ENCODE data around the gene IL27RA. TPM values are rescaled to one million over a fixed set of nuclear protein-coding genes. Genes with fewer than 3 reads are reported as not detected.

IL27RA gene
- total RNA-seq, 5 donors from 2014 or later (not counting 1 experiment from before 2014, with no cell fraction given) = 44.2 to 82.4 (median 66.5) TPM

Other genes starting within 250 kb of the IL27RA start
- 1 to 10 TPM; 5.4 to 9.8 (median 9.0) TPM for gene ZSWIM4, start 236.3 kb upstream of the IL27RA start, total RNA-seq
- 1 to 10 TPM in 3 of 5 donors, under 1 TPM in 1, not detected in 1; 0.85 to 2.3 (median 1.5) TPM for gene NANOS3, start 154.6 kb upstream of the IL27RA start, total RNA-seq
- 1 to 10 TPM; 1.3 to 3.6 (median 1.7) TPM for gene BRME1, start 125.6 kb upstream of the IL27RA start, total RNA-seq
- gene CC2D1A, start 125.6 kb upstream of the IL27RA start, total RNA-seq = 10 to 100 TPM; 25.9 to 41.3 (median 37.4) TPM
- under 1 TPM in 1 of 5 donors, not detected in 4; 0.09 TPM for gene PODNL1, start 93.3 kb upstream of the IL27RA start, total RNA-seq
- 100 to 1,000 TPM in 3 of 5 donors, 10 to 100 TPM in 2; 67.3 to 118 (median 110) TPM for gene DCAF15, start 79.3 kb upstream of the IL27RA start, total RNA-seq
- gene RFX1, start 25.4 kb upstream of the IL27RA start, total RNA-seq = 10 to 100 TPM; 18.4 to 27.1 (median 23.1) TPM
- gene RLN3, start 3.6 kb upstream of the IL27RA start, total RNA-seq = not detected
- gene PALM3, start 30.3 kb downstream of the IL27RA start, total RNA-seq = under 1 TPM in 2 of 5 donors, not detected in 3; 0.16 to 0.39 TPM
- gene MISP3, start 41.0 kb downstream of the IL27RA start, total RNA-seq = 1 to 10 TPM in 3 of 5 donors, under 1 TPM in 2; 0.28 to 2.0 (median 1.1) TPM
- under 1 TPM in 3 of 5 donors, not detected in 2; 0.53 to 0.98 (median 0.58) TPM for gene C19orf67, start 54.0 kb downstream of the IL27RA start, total RNA-seq
- gene SAMD1, start 59.0 kb downstream of the IL27RA start, total RNA-seq = 10 to 100 TPM; 38.9 to 75.0 (median 59.2) TPM
- gene PRKACA, start 86.0 kb downstream of the IL27RA start, total RNA-seq = 10 to 100 TPM; 43.0 to 53.5 (median 48.9) TPM
- 1 to 10 TPM; 2.6 to 4.4 (median 3.3) TPM for gene ASF1B, start 104.8 kb downstream of the IL27RA start, total RNA-seq
- gene ADGRL1, start 174.4 kb downstream of the IL27RA start, total RNA-seq = 10 to 100 TPM; 19.9 to 31.2 (median 28.0) TPM